Tibial nerve (tissue), 4 donors: ENCODE results near the gene HOPX. TPM values are rescaled to one million over a fixed set of nuclear protein-coding genes. Genes with fewer than 3 reads are reported as not detected.
"Not testable (repeated sequence)": the region's sequence is repeated elsewhere in the genome, so short reads cannot be mapped to it uniquely, and the experiment has no call there.

Experiments used
- DNase-seq, 2 donors: peaks; one replicate each; pipeline ENCODE4 v3.0.0-alpha.2; 2019; ENCODE audit warnings: low spot score in 2 of 2
- H3K27ac ChIP-seq, 4 donors: fragments of 200-600 bp; sonication (generic) in 3 of 4; one replicate each; pipeline ENCODE4 v1.5.1; 2017 to 2019; ENCODE audit warnings: mild to moderate bottlenecking in 1 of 4
- H3K27me3 ChIP-seq, 2 donors: fragments of 200-600 bp; sonication (generic) in 1 of 2; one replicate each; pipeline versions ENCODE4 v1.5.1 to v1.6.0; 2017 to 2019
- H3K36me3 ChIP-seq, 3 donors: fragments of 200-600 bp; sonication (generic); one replicate each; pipeline ENCODE4 v1.5.1; 2018 to 2019
- H3K4me1 ChIP-seq, 4 donors: fragments of 200-600 bp; sonication (generic) in 3 of 4; one replicate each; pipeline ENCODE4 v1.5.1; 2017 to 2019
- H3K4me3 ChIP-seq, 4 donors: fragments of 200-600 bp; sonication (generic) in 3 of 4; one replicate each; pipeline ENCODE4 v1.5.1; 2017 to 2019; ENCODE audit warnings: mild to moderate bottlenecking in 1 of 4, moderate library complexity in 1 of 4
- H3K9me3 ChIP-seq, 4 donors: fragments of 200-600 bp; sonication (generic) in 3 of 4; one replicate each; pipeline ENCODE4 v1.5.1; 2017 to 2019
- CTCF ChIP-seq, 5 experiments: fragments of 200-600 bp in 3 of 5; fragments of 450-650 bp in 2 of 5; sonication (generic) in 3 of 5; IDR thresholded peaks; one replicate each; pipeline ENCODE4 v1.5.1; 2016 to 2019; ENCODE audit warnings: antibody characterized with exemption in 5 of 5, mild to moderate bottlenecking in 3 of 5, moderate library complexity in 2 of 5
- EP300 ChIP-seq, 2 donors: sonication (generic); formaldehyde crosslinking; IDR thresholded peaks; one replicate each; pipeline ENCODE4 v1.6.1; 2017; ENCODE audit warnings: antibody characterized with exemption in 2 of 2, mild to moderate bottlenecking in 1 of 2
- POLR2A ChIP-seq, 2 donors: fragments of 450-650 bp; IDR thresholded peaks; one replicate each; pipeline ENCODE4 v1.6.1; 2017; ENCODE audit warnings: antibody characterized with exemption in 2 of 2, mild to moderate bottlenecking in 2 of 2, moderate library complexity in 2 of 2
- WGBS, 2 donors: methylation state at CpG; one replicate each; pipeline ENCODE4 v1.1.5; 2018; 5-methylcytosine and 5-hydroxymethylcytosine counted together
- total RNA-seq, 4 donors: library from RNA; depleted of rRNA; stranded (reverse); fragments of >200 nt; gene quantifications; one replicate each; pipeline ENCODE4 v1.1.0, GENCODE V29; 2016

Gene HOPX
- total RNA-seq, 4 donors from 2014 or later = 0.63 to 2.7 (median 1.9) TPM

GRCh38 chr4:56698329-56698728 lies 17.2 kb upstream of the HOPX start:
- Histone ChIP-seq H3K9me3 (no peaks in the 10 kb centered on the region), H3K27me3 (no peaks in the 10 kb centered on the region), H3K4me1 (no peaks in the 10 kb centered on the region), H3K36me3 (no peaks in the 10 kb centered on the region), H3K27ac (no peak overlapping the region), H3K4me3 (no peak overlapping the region)
- 71 to 77% methylated on average over 4 of the region's 4 CpGs for WGBS, 2 donors
- no peak for TF ChIP-seq POLR2A (IDR thresholded peaks at IDR 0.05)
- no peak for TF ChIP-seq CTCF (IDR thresholded peaks at IDR 0.05)
- no peak for TF ChIP-seq EP300 (IDR thresholded peaks at IDR 0.05)
- no peak for DNase-seq

GRCh38 chr4:56696056-56696455 lies 15.0 kb upstream of the HOPX start:
- TF ChIP-seq CTCF (IDR thresholded peaks at IDR 0.05) (no peak), EP300 (IDR thresholded peaks at IDR 0.05) (no peak), POLR2A (IDR thresholded peaks at IDR 0.05) (no peak)
- no peak for DNase-seq
- 68 to 71% methylated on average over 5 of the region's 5 CpGs for WGBS, 2 donors
- H3K4me1 ChIP-seq = no peaks in the 10 kb centered on the region
- no peak overlapping the region for H3K27ac ChIP-seq
- H3K27me3 ChIP-seq = no peaks in the 10 kb centered on the region
- H3K36me3 ChIP-seq = no peaks in the 10 kb centered on the region
- H3K4me3 ChIP-seq = no peak overlapping the region
- no peaks in the 10 kb centered on the region for H3K9me3 ChIP-seq

- not testable (repeated sequence) for H3K27me3 ChIP-seq, H3K4me1 ChIP-seq, H3K4me3 ChIP-seq, H3K9me3 ChIP-seq, H3K27ac ChIP-seq, H3K36me3 ChIP-seq, DNase-seq
- 84 to 90% methylated on average over 7 to 19 of the region's 35 CpGs for WGBS, 2 donors
Measured at GRCh38 chr4:56693476-56693875, 12.4 kb upstream of the HOPX start.

GRCh38 chr4:56692576-56692975 lies 11.5 kb upstream of the HOPX start:
- H3K27me3 ChIP-seq = no peaks in the 10 kb centered on the region
- no peak overlapping the region for H3K4me3 ChIP-seq
- H3K36me3 ChIP-seq = no peaks in the 10 kb centered on the region
- TF ChIP-seq POLR2A (IDR thresholded peaks at IDR 0.05) (no peak), EP300 (IDR thresholded peaks at IDR 0.05) (no peak), CTCF (IDR thresholded peaks at IDR 0.05) (no peak)
- DNase-seq = no peak
- H3K27ac ChIP-seq = no peak overlapping the region
- H3K9me3 ChIP-seq = no peaks in the 10 kb centered on the region
- WGBS, 2 donors = 35 to 38% methylated on average over 4 of the region's 4 CpGs
- H3K4me1 ChIP-seq = no peaks in the 10 kb centered on the region

- no peaks in the 10 kb centered on the region for H3K27me3 ChIP-seq
- TF ChIP-seq POLR2A (IDR thresholded peaks at IDR 0.05) = no peak
- TF ChIP-seq EP300 (IDR thresholded peaks at IDR 0.05) = no peak
- TF ChIP-seq CTCF (IDR thresholded peaks at IDR 0.05) = no peak
- no peak overlapping the region for H3K27ac ChIP-seq
- no peak overlapping the region for H3K4me3 ChIP-seq
- no peaks in the 10 kb centered on the region for H3K4me1 ChIP-seq
- H3K9me3 ChIP-seq = no peaks in the 10 kb centered on the region
- 52 to 57% methylated on average over 3 of the region's 3 CpGs for WGBS, 2 donors
- DNase-seq = no peak
- no peaks in the 10 kb centered on the region for H3K36me3 ChIP-seq
Measured at GRCh38 chr4:56691425-56691824, 10.3 kb upstream of the HOPX start.

GRCh38 chr4:56690393-56690792 lies 9.3 kb upstream of the HOPX start:
- no peaks in the 10 kb centered on the region for H3K4me1 ChIP-seq
- WGBS, 2 donors = 50 to 80% methylated on average over 1 of the region's 1 CpG

More at GRCh38 chr4:56690393-56690792, 9.3 kb upstream of the HOPX start:
- Histone ChIP-seq H3K36me3 (no peaks in the 10 kb centered on the region), H3K4me3 (no peak overlapping the region), H3K9me3 (no peaks in the 10 kb centered on the region), H3K27ac (no peak overlapping the region), H3K27me3 (no peaks in the 10 kb centered on the region)
- TF ChIP-seq CTCF (IDR thresholded peaks at IDR 0.05) = no peak
- no peak for TF ChIP-seq EP300 (IDR thresholded peaks at IDR 0.05)
- TF ChIP-seq POLR2A (IDR thresholded peaks at IDR 0.05) = no peak
- no peak for DNase-seq
